GM18526 (cell line): ENCODE results near the gene SSNA1.

Experiments used
- POLR2A ChIP-seq: IDR thresholded peaks from 3 replicates; pipeline ENCODE4 v1.6.1; 2011; ENCODE audit not compliant: insufficient read length; ENCODE audit errors: extremely low read depth

The SSNA1 gene

GRCh38 chr9:137161558-137162486 lies 26.7 kb upstream of the SSNA1 start:
- TF ChIP-seq POLR2A = no peak

GRCh38 chr9:137162505-137163364 lies 25.7 kb upstream of the SSNA1 start:
- TF ChIP-seq POLR2A = no peak

- no peak for TF ChIP-seq POLR2A
Observed at GRCh38 chr9:137163365-137163715, 25.1 kb upstream of the SSNA1 start.

GRCh38 chr9:137163805-137164204 lies 24.7 kb upstream of the SSNA1 start:
- no peak for TF ChIP-seq POLR2A

- no peak for TF ChIP-seq POLR2A
Observed at GRCh38 chr9:137164370-137165249, 23.9 kb upstream of the SSNA1 start.

- TF ChIP-seq POLR2A = no peak
Observed at GRCh38 chr9:137165250-137165836, 23.1 kb upstream of the SSNA1 start.

GRCh38 chr9:137166380-137167229 lies 21.9 kb upstream of the SSNA1 start:
- no peak for TF ChIP-seq POLR2A

- TF ChIP-seq POLR2A = no peak
Observed at GRCh38 chr9:137167277-137167746, 21.2 kb upstream of the SSNA1 start.

- no peak for TF ChIP-seq POLR2A
Observed at GRCh38 chr9:137167747-137168572, 20.5 kb upstream of the SSNA1 start.

- no peak for TF ChIP-seq POLR2A
Observed at GRCh38 chr9:137168573-137168903, 19.9 kb upstream of the SSNA1 start.

GRCh38 chr9:137168904-137169856 lies 19.3 kb upstream of the SSNA1 start:
- TF ChIP-seq POLR2A = peak; percentile 36

- TF ChIP-seq POLR2A = no peak
Observed at GRCh38 chr9:137169896-137170358, 18.5 kb upstream of the SSNA1 start, which contains the start of gene LRRC26. Gene LRRC26 (minus strand): TSS chr9:137170051. CDS start chr9:137169943, 108 bp downstream.
